Stimulated activated naive CD8-positive, alpha-beta T cell treated with anti-CD3 and anti-CD28 coated beads, Interleukin-15, amount 100 ng/mL, for 72 hours (primary cell): ENCODE data around the gene JAZF1.
"Not testable (repeated sequence)": the region's sequence is repeated elsewhere in the genome, so short reads cannot be mapped to it uniquely, and the experiment has no call there.

Experiments used
- ATAC-seq: fragments of 150-1000 bp; cut with Tn5 transposase; 2 replicates; pipeline ENCODE4 v1.10.0; 2021; ENCODE audit warnings: mild to moderate bottlenecking, moderate library complexity
- DNase-seq, 2 donors: peaks; one replicate each; pipeline ENCODE4 v3.0.0; 2021 to 2022
- H3K27ac Mint-ChIP-seq, 2 donors: one replicate each; pipeline ENCODE4 v1.8.0; 2022; ENCODE audit warnings: mild to moderate bottlenecking in 2 of 2, mixed read lengths in 2 of 2, moderate library complexity in 2 of 2
- H3K27me3 Mint-ChIP-seq: one replicate; pipeline ENCODE4 v1.8.0; 2022; ENCODE audit warnings: mixed read lengths
- H3K4me1 Mint-ChIP-seq: one replicate; pipeline ENCODE4 v1.8.0; 2022; ENCODE audit warnings: mild to moderate bottlenecking, mixed read lengths
- H3K4me3 Mint-ChIP-seq, 2 donors: one replicate each; pipeline ENCODE4 v1.8.0; 2022; ENCODE audit warnings: mild to moderate bottlenecking in 2 of 2, mixed read lengths in 2 of 2, moderate library complexity in 1 of 2
- H3K9me3 Mint-ChIP-seq, 2 donors: one replicate each; pipeline ENCODE4 v1.8.0; 2022; ENCODE audit warnings: mixed read lengths in 2 of 2

JAZF1 gene

GRCh38 chr7:27875061-27875460, 305.5 kb downstream of the JAZF1 start:
- Mint-ChIP-seq H3K9me3 (no peaks in the 10 kb centered on the region), H3K4me1 (no peaks in the 10 kb centered on the region), H3K4me3 (no peak overlapping the region), H3K27ac (no peak overlapping the region), H3K27me3 (no peaks in the 10 kb centered on the region)
- DNase-seq (no peak), ATAC-seq (no peak)

DNA sequence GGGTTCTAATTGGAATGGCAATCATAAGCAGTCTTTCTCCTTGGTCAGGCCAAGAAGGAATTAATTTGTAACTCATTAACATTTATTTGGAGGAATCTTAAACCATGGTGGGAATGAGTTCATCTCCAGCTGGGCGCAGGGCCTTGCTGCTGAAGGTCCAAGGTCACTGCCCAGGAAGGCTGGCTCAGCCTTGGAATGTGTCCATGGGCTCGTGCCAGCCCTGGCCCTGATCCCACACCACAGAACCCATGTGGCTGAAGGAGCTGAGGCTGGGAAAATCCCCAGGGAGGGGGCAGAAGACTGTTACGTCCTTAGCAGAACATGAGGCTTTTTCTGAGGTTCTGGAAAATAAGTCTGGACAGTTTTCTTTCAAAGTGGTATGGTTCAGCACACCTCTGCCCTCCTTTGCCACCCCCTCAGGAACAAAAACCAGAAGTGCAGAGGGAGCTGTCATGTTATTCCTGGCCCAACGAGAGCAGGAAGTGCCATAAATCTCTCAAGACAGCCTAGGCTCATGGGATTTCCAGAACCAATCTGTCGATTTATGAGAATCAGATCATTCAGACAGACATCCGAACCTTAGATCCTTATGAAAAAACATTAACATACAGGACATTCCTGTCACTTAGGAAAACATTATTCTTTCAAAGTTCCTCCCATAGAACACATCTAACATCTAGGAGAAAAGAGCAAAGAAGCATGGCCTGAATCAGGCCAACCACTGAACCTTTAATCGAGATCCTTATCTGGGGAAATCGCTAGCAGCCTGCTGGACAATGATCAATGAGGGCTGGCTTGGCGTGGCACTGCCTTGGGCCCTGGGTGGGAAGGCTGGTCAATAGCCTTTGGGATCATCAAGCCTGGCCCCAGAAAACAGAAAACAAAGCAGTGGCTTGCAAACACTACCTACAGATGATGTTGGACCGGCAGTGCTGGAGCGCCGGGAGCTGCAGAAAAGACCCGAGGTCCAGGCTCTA, 306.3 kb downstream of the JAZF1 start:
- ATAC-seq (no peak), DNase-seq (no peak)
- Mint-ChIP-seq H3K4me1 (no peaks in the 10 kb centered on the region), H3K9me3 (no peaks in the 10 kb centered on the region), H3K4me3 (no peak overlapping the region), H3K27ac (no peak overlapping the region), H3K27me3 (no peaks in the 10 kb centered on the region)

DNA sequence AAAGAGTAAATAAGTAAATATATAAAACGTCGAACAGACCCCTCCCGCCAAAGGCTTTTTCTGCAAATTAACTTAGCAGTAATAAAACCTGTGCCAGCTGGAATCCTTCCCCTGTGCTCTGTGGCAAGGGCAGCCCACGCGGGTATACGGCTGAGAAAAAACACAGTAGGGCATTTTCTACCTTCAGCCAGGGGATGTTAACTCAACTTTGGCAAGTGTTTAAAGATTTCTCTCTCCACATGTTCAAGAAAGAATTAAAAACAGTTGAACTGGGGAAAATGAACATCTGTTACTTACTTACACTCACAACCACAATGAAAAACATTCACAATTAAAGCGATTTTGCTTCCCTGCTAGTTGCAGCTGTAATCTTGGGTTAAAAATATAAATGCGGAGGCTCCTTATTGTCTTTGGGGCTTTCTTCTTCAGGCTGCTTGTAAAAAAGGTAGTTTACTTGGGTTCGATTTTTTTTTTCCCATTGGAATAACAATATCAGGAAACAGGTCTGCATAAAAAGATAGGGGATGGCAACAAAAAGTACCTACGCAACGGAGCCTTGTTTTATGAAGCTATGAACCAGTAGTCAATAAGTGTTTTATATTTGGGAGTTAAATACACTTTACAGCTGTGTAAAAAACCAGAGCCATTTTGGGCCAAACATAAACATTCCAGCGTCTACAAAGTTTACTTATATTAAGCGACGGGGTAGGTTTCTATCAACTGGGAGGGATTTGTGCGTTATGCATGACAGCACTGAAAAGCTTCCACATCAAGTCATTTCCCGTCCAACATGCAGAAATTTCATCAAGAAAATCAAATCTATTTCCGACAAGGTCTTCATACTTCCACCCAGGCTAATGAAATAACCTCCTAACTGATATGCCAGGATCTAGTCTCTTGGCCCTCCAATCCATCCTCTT, 308.0 kb downstream of the JAZF1 start:
- H3K27ac Mint-ChIP-seq, result no peak overlapping the region
- DNase-seq (no peak), ATAC-seq (no peak)
- H3K27me3 Mint-ChIP-seq, result no peaks in the 10 kb centered on the region
- no peaks in the 10 kb centered on the region for H3K4me1 Mint-ChIP-seq
- H3K9me3 Mint-ChIP-seq, result no peaks in the 10 kb centered on the region
- H3K4me3 Mint-ChIP-seq, result no peak overlapping the region

DNA sequence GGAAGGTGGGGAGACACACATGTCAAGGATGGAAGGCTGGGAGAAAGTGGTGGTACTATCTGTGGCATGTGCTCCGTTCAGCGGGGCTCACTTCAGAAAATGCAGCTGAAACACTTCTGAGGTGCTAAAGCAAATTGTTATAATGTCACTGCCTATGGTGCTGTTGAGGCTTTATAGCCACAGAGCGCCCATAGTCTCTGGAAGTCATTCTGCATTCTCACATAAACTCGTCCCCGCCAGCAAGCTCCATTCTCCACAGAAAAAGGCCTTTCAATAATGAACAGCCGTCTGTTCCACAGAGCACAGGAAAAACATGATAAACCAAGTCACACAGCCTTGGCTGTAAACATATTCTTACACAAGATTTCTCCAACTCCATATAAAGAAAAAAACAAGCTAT, 308.7 kb downstream of the JAZF1 start:
- Mint-ChIP-seq H3K27ac (no peak overlapping the region), H3K4me1 (no peaks in the 10 kb centered on the region), H3K27me3 (no peaks in the 10 kb centered on the region), H3K4me3 (no peak overlapping the region), H3K9me3 (no peaks in the 10 kb centered on the region)
- ATAC-seq, result no peak
- DNase-seq, result no peak

DNA sequence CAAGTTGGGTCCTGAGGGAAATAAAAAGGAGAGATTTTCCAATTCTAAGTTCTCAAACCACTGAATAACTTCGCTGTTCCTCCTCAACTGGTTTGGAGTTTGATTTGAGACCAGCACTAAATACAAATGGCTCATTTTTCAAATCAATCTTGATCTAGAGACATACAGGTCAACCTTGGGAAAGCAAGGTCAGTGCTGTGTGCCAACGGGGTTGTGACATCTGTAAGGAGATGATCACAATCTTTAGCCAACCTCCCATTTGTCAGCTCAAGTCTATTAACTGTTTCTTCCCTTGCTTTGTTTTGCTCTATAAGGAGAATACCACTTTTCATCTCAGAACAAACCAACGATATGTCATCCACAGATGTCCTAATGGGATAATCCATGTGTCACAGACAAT, 309.5 kb downstream of the JAZF1 start:
- Mint-ChIP-seq H3K27ac (no peak overlapping the region), H3K9me3 (no peaks in the 10 kb centered on the region), H3K4me1 (no peaks in the 10 kb centered on the region), H3K4me3 (no peak overlapping the region), H3K27me3 (no peaks in the 10 kb centered on the region)
- ATAC-seq (no peak), DNase-seq (no peak)

GRCh38 chr7:27870595-27870994, 310.0 kb downstream of the JAZF1 start:
- ATAC-seq (no peak), DNase-seq (no peak)
- Mint-ChIP-seq H3K4me1 (no peaks in the 10 kb centered on the region), H3K9me3 (no peaks in the 10 kb centered on the region), H3K4me3 (no peak overlapping the region), H3K27me3 (no peaks in the 10 kb centered on the region), H3K27ac (no peak overlapping the region)

GRCh38 chr7:27869056-27869455, 311.5 kb downstream of the JAZF1 start:
- no peaks in the 10 kb centered on the region for H3K27me3 Mint-ChIP-seq
- no peak for ATAC-seq
- H3K4me1 Mint-ChIP-seq, result no peaks in the 10 kb centered on the region

DNA sequence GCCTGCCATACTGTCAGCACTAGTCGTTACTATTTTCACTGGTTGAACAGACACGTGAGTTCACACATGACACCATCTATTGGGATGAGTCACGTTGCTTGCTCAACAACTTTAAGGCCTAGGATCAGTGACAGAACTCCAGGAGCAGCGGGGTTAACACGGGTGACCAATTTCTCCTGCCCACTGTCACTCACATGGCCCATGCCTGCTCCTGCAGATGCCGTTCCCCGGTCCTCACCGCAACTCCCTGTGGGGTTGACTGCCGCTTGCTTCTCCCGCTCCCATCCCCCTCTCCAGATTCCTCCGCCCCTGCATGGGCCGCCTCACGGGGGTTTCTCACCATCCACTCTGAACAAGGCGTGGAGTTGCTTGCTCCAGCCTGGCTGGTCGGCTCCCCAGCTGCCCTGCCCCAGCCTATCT, 312.5 kb downstream of the JAZF1 start:
- Mint-ChIP-seq H3K27ac (no peak overlapping the region), H3K27me3 (no peaks in the 10 kb centered on the region), H3K4me3 (no peak overlapping the region), H3K4me1 (no peaks in the 10 kb centered on the region), H3K9me3 (no peaks in the 10 kb centered on the region)
- ATAC-seq, result no peak
- DNase-seq, result no peak

More at GRCh38 chr7:27869056-27869455, 311.5 kb downstream of the JAZF1 start:
- no peak overlapping the region for H3K4me3 Mint-ChIP-seq
- DNase-seq, result no peak
- H3K27ac Mint-ChIP-seq, result no peak overlapping the region
- no peaks in the 10 kb centered on the region for H3K9me3 Mint-ChIP-seq

DNA sequence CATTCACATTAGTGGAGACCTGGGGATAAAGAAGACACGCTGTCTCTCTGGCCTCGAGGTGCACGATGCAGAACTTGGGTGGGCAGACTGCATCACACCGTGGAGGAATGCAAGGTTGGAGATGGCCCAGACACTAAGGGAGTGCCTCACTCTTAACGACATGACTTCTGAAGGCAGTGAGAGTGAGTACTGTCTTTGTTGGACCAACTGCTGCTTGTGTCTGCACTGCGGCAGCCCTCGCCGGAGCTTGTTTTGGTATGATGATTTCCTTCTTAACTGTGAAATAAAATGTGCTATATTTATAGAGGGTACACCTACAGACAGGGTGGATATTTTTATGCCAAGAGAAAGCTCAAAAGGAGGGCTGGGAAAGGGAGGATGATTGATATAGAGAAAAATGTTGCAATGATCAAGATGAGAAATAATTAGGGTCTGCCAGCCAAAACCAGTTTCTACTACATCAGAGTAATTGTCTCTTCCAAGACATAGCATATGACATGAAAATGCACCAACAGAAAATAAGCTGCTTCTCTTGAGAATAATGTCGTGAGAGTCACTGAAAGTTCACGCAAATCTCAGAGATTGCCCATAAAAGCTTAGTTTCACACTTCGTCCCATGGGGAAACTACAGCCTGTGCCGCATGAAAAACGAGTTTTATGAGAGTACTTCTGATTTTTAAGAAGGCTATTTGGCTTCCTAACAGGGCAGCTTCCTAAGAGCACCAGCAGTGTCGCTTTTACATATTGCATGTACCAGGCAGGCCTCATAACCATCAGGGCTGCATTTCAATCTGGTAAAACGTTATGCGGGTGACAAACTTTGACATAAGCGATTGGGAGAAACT, 313.5 kb downstream of the JAZF1 start:
- no peaks in the 10 kb centered on the region for H3K4me1 Mint-ChIP-seq
- H3K27ac Mint-ChIP-seq, result no peak overlapping the region
- ATAC-seq (no peak), DNase-seq (no peak)
- H3K4me3 Mint-ChIP-seq, result no peak overlapping the region
- no peaks in the 10 kb centered on the region for H3K9me3 Mint-ChIP-seq
- H3K27me3 Mint-ChIP-seq, result no peaks in the 10 kb centered on the region

DNA sequence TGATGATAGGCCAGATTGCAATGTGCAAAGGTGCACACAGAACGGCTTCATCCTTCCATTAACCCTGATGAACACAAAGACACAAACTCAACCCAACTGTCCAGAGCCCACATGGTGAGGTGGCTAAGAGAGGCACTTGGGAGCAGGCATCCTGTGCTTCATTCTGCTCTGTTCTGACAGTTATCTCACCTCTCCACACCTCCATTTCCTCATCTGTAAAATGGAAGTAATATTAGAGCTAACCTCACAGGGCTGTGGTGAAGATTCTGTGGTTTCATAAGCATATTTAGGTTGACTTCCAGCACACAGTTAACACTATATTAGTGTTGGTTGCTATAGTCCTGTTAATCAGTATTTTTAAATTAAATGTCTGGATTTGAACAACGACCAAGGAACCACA, 314.3 kb downstream of the JAZF1 start:
- ATAC-seq (peak; percentile 28), DNase-seq (no peak)
- Mint-ChIP-seq H3K4me1 (no peaks in the 10 kb centered on the region), H3K27me3 (no peaks in the 10 kb centered on the region), H3K27ac (no peak overlapping the region), H3K4me3 (no peak overlapping the region), H3K9me3 (no peaks in the 10 kb centered on the region)

GRCh38 chr7:27863880-27864279, 316.7 kb downstream of the JAZF1 start:
- H3K4me3 Mint-ChIP-seq, result no peak overlapping the region
- DNase-seq, result no peak
- no peak for ATAC-seq
- no peak overlapping the region for H3K27ac Mint-ChIP-seq
- no peaks in the 10 kb centered on the region for H3K9me3 Mint-ChIP-seq
- H3K27me3 Mint-ChIP-seq, result no peaks in the 10 kb centered on the region
- H3K4me1 Mint-ChIP-seq, result no peaks in the 10 kb centered on the region

DNA sequence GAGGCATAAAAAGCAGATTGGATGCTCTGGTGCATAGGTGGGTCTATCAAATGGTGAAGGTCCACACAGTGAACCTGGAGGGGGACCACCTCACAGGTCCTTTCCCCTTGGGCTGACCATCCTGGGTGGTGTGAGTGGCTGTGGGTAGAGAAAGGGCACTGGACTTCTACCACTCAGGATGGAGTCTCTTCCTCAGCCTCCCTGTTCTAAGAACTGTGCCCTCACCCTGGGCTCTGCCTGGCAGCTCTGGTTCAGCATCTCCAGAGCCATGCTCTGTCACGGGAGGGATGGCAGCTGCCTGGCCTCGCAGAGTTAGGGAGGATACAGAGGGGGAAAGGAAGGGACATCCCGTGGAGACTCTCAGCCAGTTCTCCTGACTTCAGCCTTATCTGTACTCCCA, 318.8 kb downstream of the JAZF1 start:
- Mint-ChIP-seq H3K4me1 (no peaks in the 10 kb centered on the region), H3K27ac (no peak overlapping the region), H3K4me3 (no peak overlapping the region), H3K27me3 (no peaks in the 10 kb centered on the region), H3K9me3 (no peaks in the 10 kb centered on the region)
- DNase-seq (no peak), ATAC-seq (no peak)

GRCh38 chr7:27860800-27861199, 319.8 kb downstream of the JAZF1 start:
- no peaks in the 10 kb centered on the region for H3K27me3 Mint-ChIP-seq
- H3K4me1 Mint-ChIP-seq, result no peaks in the 10 kb centered on the region
- peak overlapping the region in 1 of 2 donors; percentile 37 for H3K27ac Mint-ChIP-seq
- ATAC-seq, result no peak
- DNase-seq, result no peak
- H3K4me3 Mint-ChIP-seq, result no peak overlapping the region
- H3K9me3 Mint-ChIP-seq, result no peaks in the 10 kb centered on the region

DNA sequence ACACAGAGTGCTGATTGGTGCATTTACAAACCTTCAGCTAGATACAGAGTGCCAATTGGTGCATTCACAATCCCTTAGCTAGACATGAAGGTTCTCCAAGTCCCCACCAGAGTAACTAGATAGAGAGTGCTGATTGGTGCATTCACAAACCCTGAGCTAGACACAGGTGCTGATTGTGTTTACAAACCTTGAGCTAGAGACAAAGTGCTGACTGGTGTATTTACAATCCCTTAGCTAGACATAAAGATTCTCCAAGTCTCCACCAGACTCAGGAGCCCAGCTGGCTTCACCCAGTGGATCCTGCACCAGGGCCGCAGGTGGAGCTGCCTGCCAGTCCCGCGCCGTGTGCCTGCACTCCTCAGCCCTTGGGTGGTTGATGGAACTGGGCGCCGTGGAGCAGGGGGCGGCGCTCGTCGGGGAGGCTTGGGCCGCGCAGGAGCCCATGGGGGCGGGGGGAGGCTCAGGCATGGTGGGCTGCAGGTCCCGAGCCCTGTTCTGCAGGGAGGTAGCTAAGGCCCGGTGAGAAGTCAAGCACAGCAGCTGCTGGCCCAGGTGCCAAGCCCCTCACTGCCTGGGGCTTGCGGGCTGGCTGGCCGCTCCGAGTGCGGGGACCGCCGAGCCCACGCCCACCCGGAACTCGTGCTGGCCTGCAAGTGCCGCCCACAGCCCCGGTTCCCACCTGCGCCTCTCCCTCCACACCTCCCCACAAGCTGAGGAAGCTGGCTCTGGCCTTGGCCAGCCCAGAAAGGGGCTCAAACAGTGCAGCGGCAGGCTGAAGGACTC, 323.7 kb downstream of the JAZF1 start:
- H3K4me3 Mint-ChIP-seq, H3K4me1 Mint-ChIP-seq, DNase-seq, H3K27ac Mint-ChIP-seq, H3K9me3 Mint-ChIP-seq, H3K27me3 Mint-ChIP-seq, ATAC-seq: not testable (repeated sequence)

DNA sequence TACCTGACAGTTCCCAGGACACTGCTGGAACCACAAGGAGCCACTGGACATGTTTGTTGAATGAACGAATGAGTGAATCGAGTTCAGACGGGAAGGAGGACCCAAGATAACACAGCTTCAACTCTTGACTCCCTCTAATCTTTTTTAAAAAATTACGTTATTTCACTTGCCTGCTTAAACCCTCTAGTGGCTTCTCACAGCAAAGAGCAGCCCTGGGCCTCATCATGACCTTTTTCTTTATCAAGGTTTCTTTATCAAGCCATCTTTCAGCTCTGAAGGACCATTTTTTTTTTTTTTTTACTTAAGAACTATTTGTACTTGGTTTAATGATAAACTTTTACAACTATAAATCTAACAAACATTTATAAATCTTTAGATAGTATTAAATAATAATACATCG, 330.1 kb downstream of the JAZF1 start:
- Mint-ChIP-seq H3K9me3 (peaks cover 0 to 8% of the 10 kb centered on the region in 2 donors), H3K27ac (no peak overlapping the region), H3K4me3 (no peak overlapping the region), H3K4me1 (no peaks in the 10 kb centered on the region), H3K27me3 (no peaks in the 10 kb centered on the region)
- DNase-seq (no peak), ATAC-seq (no peak)
